ENCODE results near the gene NDE1.

Gene NDE1

DNA sequence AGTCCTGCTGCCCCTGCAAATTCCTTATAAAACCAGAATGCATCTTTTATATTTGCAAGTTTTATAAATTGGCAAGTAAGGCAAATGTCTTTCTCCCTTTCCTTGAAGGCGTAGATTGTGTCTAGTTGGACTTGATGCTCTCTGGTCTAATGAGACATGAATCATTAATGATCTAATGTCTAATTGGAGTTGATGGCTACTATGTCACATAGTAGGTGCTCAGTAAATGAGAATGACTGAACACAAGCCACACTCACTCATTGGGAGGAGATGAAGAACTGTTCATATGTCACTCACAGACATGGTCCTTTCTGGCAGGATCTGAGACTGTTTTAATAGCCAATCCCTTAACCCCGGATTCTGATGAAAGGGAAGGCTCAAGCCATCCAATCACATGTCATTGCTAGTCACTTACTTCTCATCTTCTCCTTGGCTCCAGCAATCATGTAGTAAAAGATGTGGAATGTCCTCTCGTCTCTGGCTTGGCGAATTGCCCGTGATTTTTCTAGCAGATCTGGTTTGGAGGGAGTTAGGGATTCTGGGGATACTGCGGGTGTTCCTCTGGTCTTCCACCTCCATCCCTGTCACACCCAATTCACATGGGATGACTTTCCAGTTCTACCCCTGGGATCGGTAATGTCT lies 125.7 kb downstream of the NDE1 start:
- Histone ChIP-seq H3K9me3 (replicated peaks; ENCODE audit: insufficient read depth, low read length) (no peaks in the 10 kb centered on the region), H3K36me3 (replicated peaks; ENCODE audit: insufficient read depth, low read length) (no peaks in the 10 kb centered on the region), H2AFZ (ENCODE audit: low read length) (no peak overlapping the region), H3K4me1 (ENCODE audit: low read length) (no peaks in the 10 kb centered on the region), H3K9me2 (replicated peaks; ENCODE audit: insufficient read depth, low read length) (no peaks in the 10 kb centered on the region), H3K4me3 (ENCODE audit: low read length) (no peak overlapping the region), H3K4me2 (ENCODE audit: low read depth, low read length) (no peak overlapping the region), H4K20me1 (ENCODE audit: insufficient read depth, low read length) (no peaks in the 10 kb centered on the region), H3F3A (ENCODE audit: insufficient read depth, low read length) (no peaks in the 10 kb centered on the region), H3K9ac (ENCODE audit: low read length) (no peak overlapping the region), H3K79me2 (ENCODE audit: low read length) (no peaks in the 10 kb centered on the region), H3K27me3 (replicated peaks; ENCODE audit: insufficient read depth, low read length) (no peaks in the 10 kb centered on the region), H3K27ac (ENCODE audit: low read length) (no peak overlapping the region)
- no peak for DNase-seq
- TF ChIP-seq EZH2 (optimal IDR thresholded peaks at IDR 0.05; ENCODE audit: low read depth, low read length) (no peak), EZH2phosphoT487 (IDR thresholded peaks at IDR 0.05; ENCODE audit: low read length) (no peak)
- TF ChIP-seq, protein P1, sequence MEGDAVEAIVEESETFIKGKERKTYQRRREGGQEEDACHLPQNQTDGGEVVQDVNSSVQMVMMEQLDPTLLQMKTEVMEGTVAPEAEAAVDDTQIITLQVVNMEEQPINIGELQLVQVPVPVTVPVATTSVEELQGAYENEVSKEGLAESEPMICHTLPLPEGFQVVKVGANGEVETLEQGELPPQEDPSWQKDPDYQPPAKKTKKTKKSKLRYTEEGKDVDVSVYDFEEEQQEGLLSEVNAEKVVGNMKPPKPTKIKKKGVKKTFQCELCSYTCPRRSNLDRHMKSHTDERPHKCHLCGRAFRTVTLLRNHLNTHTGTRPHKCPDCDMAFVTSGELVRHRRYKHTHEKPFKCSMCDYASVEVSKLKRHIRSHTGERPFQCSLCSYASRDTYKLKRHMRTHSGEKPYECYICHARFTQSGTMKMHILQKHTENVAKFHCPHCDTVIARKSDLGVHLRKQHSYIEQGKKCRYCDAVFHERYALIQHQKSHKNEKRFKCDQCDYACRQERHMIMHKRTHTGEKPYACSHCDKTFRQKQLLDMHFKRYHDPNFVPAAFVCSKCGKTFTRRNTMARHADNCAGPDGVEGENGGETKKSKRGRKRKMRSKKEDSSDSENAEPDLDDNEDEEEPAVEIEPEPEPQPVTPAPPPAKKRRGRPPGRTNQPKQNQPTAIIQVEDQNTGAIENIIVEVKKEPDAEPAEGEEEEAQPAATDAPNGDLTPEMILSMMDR (IDR thresholded peaks at IDR 0.05; ENCODE audit: low read length), result no peak
